ENCODE measurements around the gene PRSS22. TPM values are rescaled to one million over a fixed set of nuclear protein-coding genes. Genes with fewer than 3 reads are reported as not detected.

PRSS22 gene
- total RNA-seq, 1 experiment from 2014 or later, result 141 TPM

DNA sequence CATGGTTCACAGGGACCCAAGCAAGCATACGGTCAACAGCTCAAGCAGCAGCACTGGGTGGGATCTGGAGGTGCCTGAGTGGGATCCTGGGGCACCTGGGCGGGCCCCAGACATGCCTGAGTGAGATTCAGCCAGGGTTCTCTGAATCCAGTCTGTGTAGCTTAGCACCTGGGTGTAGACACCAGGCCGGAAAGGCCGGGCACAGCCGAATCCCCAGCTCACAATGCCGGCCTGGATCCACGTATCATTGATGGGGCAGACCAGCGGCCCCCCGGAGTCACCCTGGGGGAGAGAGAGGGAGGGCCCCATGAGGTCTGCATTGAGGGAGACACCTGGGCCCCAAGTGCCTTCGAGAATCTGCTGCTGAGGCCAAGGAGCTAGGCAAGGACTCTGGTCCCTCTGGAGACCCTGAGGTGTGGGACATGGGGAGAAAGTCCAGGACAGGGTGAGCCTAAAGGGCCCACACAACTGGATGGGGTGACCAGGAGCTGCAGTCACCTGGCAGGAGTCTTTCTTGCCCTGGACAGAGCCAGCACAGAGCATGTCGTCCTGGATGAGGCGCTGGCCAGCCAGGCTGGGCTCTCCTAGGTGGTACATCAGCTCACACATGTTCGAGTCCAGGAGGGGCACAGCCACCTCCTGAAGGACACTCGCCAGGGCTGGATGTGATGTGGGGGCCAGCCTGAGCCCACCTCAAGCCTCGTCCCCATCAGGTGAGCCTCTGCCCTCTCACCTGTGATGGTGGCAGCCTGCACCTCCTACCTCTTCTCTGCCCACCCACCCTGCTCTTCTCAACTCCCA, 18.1 kb downstream of the PRSS22 start:
- no TSS peak for BruUV-seq (replicated peaks)
- Mint-ChIP-seq H3K27me3 (ENCODE audit: unreplicated experiment) (no peaks in the 10 kb centered on the region), H3K36me3 (ENCODE audit: insufficient read depth, unreplicated experiment) (peaks cover 34% of the 10 kb centered on the region), H3K4me3 (ENCODE audit: low read depth, unreplicated experiment) (no peak overlapping the region), H3K4me1 (ENCODE audit: low read depth, unreplicated experiment) (peaks cover 49% of the 10 kb centered on the region), H3K9me3 (ENCODE audit: low read depth, unreplicated experiment) (no peaks in the 10 kb centered on the region), H3K27ac (ENCODE audit: unreplicated experiment) (peak overlapping the region; percentile 18)
- TF ChIP-seq, protein P1, sequence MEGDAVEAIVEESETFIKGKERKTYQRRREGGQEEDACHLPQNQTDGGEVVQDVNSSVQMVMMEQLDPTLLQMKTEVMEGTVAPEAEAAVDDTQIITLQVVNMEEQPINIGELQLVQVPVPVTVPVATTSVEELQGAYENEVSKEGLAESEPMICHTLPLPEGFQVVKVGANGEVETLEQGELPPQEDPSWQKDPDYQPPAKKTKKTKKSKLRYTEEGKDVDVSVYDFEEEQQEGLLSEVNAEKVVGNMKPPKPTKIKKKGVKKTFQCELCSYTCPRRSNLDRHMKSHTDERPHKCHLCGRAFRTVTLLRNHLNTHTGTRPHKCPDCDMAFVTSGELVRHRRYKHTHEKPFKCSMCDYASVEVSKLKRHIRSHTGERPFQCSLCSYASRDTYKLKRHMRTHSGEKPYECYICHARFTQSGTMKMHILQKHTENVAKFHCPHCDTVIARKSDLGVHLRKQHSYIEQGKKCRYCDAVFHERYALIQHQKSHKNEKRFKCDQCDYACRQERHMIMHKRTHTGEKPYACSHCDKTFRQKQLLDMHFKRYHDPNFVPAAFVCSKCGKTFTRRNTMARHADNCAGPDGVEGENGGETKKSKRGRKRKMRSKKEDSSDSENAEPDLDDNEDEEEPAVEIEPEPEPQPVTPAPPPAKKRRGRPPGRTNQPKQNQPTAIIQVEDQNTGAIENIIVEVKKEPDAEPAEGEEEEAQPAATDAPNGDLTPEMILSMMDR (IDR thresholded peaks at IDR 0.05; ENCODE audit: unreplicated experiment), result no peak
- CTCF ChIA-PET, result interaction anchor here (0.6 to 2.0 kb wide), 10 partner anchors 19 to 1337 kb away, joined by 4 to 64 read pairs (median 6); partner anchors contain the start of genes FLYWCH2 and PRSS22
- intact Hi-C loops (cut with micrococcal nuclease; ENCODE audit: unreplicated experiment), result loop anchor here (1.0 to 5.0 kb wide), 2 partner anchors 28 to 63 kb away; partner anchors contain the start of gene ELOB
- DNase-seq, result no peak

- H3K4me1 Mint-ChIP-seq (ENCODE audit: low read depth, unreplicated experiment), result peaks cover 51% of the 10 kb centered on the region
- BruUV-seq (replicated peaks), result no TSS peak
- peak overlapping the region; percentile 18 for H3K27ac Mint-ChIP-seq (ENCODE audit: unreplicated experiment)
- CTCF ChIA-PET, result interaction anchor here (0.6 to 2.0 kb wide), 12 partner anchors 19 to 1338 kb away, joined by 3 to 64 read pairs (median 6); partner anchors contain the start of genes FLYWCH2 and PRSS22
- no peaks in the 10 kb centered on the region for H3K27me3 Mint-ChIP-seq (ENCODE audit: unreplicated experiment)
- intact Hi-C loops (cut with micrococcal nuclease; ENCODE audit: unreplicated experiment), result loop anchor here (1.0 to 5.0 kb wide), 2 partner anchors 29 to 62 kb away; partner anchors contain the start of gene ELOB
- no peak overlapping the region for H3K4me3 Mint-ChIP-seq (ENCODE audit: low read depth, unreplicated experiment)
- DNase-seq, result peak; percentile 84
- peaks cover 34% of the 10 kb centered on the region for H3K36me3 Mint-ChIP-seq (ENCODE audit: insufficient read depth, unreplicated experiment)
- no peaks in the 10 kb centered on the region for H3K9me3 Mint-ChIP-seq (ENCODE audit: low read depth, unreplicated experiment)
- TF ChIP-seq, protein P1 (IDR thresholded peaks at IDR 0.05; ENCODE audit: unreplicated experiment), result peak; percentile 88
Measured at GRCh38 chr16:2838928-2839327, 19.0 kb downstream of the PRSS22 start.

DNA sequence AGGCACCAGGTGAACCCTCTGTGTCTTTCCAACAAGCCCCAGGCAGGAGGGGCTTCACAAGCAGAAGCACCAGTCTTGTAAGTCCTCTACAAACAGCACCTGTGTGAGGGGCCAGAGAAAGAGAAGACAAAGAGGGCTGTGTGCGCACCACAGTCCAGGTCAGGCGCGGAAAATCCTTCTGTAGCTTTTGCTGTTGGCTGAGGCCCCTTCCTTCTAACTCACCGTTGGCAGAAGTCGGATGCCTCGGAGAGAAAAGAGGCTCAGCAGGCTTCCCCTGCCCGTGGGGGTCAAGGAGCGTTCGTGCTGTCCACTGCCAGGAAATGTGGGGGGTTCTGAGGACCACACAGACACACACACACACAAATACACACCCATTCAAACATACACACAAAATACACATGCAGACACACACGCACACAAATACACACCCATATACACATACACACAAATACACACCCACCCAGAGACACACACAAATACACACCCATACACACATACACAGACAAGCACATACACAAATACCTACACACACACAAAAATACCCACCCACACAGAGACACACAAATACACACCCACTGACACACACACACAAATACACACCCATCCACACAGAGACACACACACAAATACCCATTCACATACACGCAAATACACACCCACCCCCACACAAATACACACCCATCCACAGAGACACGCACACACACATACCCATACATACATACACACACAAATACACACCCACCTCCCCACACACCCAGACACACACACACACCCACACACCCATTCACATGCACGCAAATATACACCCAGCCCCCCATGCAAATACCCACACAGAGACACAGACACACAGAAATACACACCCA, 21.1 kb downstream of the PRSS22 start:
- CTCF ChIA-PET, result interaction anchor here (0.7 to 1.1 kb wide), 3 partner anchors 21 to 61 kb away, joined by 3 read pairs; partner anchors contain the start of gene PRSS22
- Mint-ChIP-seq H3K4me1 (ENCODE audit: low read depth, unreplicated experiment) (peaks cover 51% of the 10 kb centered on the region), H3K27me3 (ENCODE audit: unreplicated experiment) (no peaks in the 10 kb centered on the region), H3K36me3 (ENCODE audit: insufficient read depth, unreplicated experiment) (peaks cover 34% of the 10 kb centered on the region), H3K4me3 (ENCODE audit: low read depth, unreplicated experiment) (peak overlapping the region; percentile 52), H3K27ac (ENCODE audit: unreplicated experiment) (peak overlapping the region; percentile 94), H3K9me3 (ENCODE audit: low read depth, unreplicated experiment) (no peaks in the 10 kb centered on the region)
- BruUV-seq (replicated peaks), result no TSS peak
- intact Hi-C loops (cut with micrococcal nuclease; ENCODE audit: unreplicated experiment), result loop anchor here (5.0 kb wide), 1 partner anchor 60 kb away; the partner anchor contains the start of gene ELOB
- DNase-seq, result no peak
- TF ChIP-seq, protein P1 (IDR thresholded peaks at IDR 0.05; ENCODE audit: unreplicated experiment), result no peak

Data from Calu3 (cell line).